CD14-positive monocyte (primary cell): Measurements from ENCODE around the gene PEX11A. TPM values are rescaled to one million over a fixed set of nuclear protein-coding genes. Genes with fewer than 3 reads are reported as not detected.

Source experiments
- DNase-seq, 3 donors: peaks; one replicate each; pipeline ENCODE4 v3.0.0-alpha.2; 2011 to 2022
- H2AFZ ChIP-seq: 2 replicates; pipeline ENCODE4 v1.6.0; 2012; ENCODE audit warnings: mild to moderate bottlenecking, low read depth, low read length, inconsistent platforms; ENCODE audit not compliant: insufficient read depth, poor library complexity, severe bottlenecking
- H3K27ac ChIP-seq, 2 donors: 1 replicate in 1 of 2; 2 replicates in 1 of 2; pipeline ENCODE4 v1.5.1; 2012 to 2013; ENCODE audit warnings: low read length in 2 of 2, control low read depth in 1 of 2, inconsistent platforms in 1 of 2, low read depth in 1 of 2, mild to moderate bottlenecking in 1 of 2
- H3K27me3 ChIP-seq, 2 donors: one replicate each; pipeline versions ENCODE4 v1.6.0 to v1.6.1; 2011 to 2013; ENCODE audit warnings: low read length in 2 of 2; ENCODE audit not compliant: control insufficient read depth in 2 of 2, insufficient read depth in 2 of 2
- H3K36me3 ChIP-seq, 2 donors: replicated peaks in 1 of 2; 1 replicate in 1 of 2; 2 replicates in 1 of 2; pipeline versions ENCODE4 v1.5.1 to v1.6.1; 2012 to 2013; ENCODE audit warnings: low read length in 2 of 2, control low read depth in 1 of 2, inconsistent platforms in 1 of 2, mild to moderate bottlenecking in 1 of 2; ENCODE audit not compliant: insufficient read depth in 2 of 2, control insufficient read depth in 1 of 2
- H3K4me1 ChIP-seq, 2 donors: 1 replicate in 1 of 2; 2 replicates in 1 of 2; pipeline versions ENCODE4 v1.5.1 to v1.6.1; 2012 to 2013; ENCODE audit warnings: low read length in 2 of 2, control low read depth in 1 of 2, inconsistent platforms in 1 of 2, mild to moderate bottlenecking in 1 of 2, moderate library complexity in 1 of 2; ENCODE audit not compliant: insufficient read depth in 2 of 2, control insufficient read depth in 1 of 2
- H3K4me2 ChIP-seq: replicated peaks from 2 replicates; pipeline ENCODE3; 2012; ENCODE audit warnings: low read length, moderate library complexity, mild to moderate bottlenecking; ENCODE audit not compliant: poor library complexity, severe bottlenecking; ENCODE audit errors: extremely low read depth
- H3K4me3 ChIP-seq, 3 experiments: fragments of 200-600 bp in 1 of 3; sonication (generic) in 1 of 3; replicated peaks in 1 of 3; 1 replicate in 2 of 3; 2 replicates in 1 of 3; pipeline ENCODE4 v1.5.1; 2011 to 2013; ENCODE audit warnings: low read length in 3 of 3, mild to moderate bottlenecking in 3 of 3, control low read depth in 2 of 3, low read depth in 2 of 3, inconsistent platforms in 1 of 3, moderate library complexity in 1 of 3
- H3K79me2 ChIP-seq: 2 replicates; pipeline ENCODE4 v1.6.0; 2012; ENCODE audit warnings: mild to moderate bottlenecking, control low read depth, inconsistent platforms, low read length, moderate library complexity; ENCODE audit not compliant: insufficient read depth
- H3K9ac ChIP-seq: 2 replicates; pipeline ENCODE4 v1.6.0; 2017; ENCODE audit warnings: low read length, mild to moderate bottlenecking; ENCODE audit not compliant: insufficient read depth, poor library complexity, severe bottlenecking
- H3K9me3 ChIP-seq, 2 donors: replicated peaks in 1 of 2; 1 replicate in 1 of 2; 2 replicates in 1 of 2; pipeline versions ENCODE4 v1.5.1 to v1.6.1; 2012 to 2013; ENCODE audit warnings: low read length in 2 of 2, control low read depth in 1 of 2; ENCODE audit not compliant: control insufficient read depth in 1 of 2, insufficient read depth in 1 of 2
- H4K20me1 ChIP-seq: 2 replicates; pipeline ENCODE4 v1.6.0; 2012; ENCODE audit warnings: mild to moderate bottlenecking, low read length, control low read depth, moderate library complexity; ENCODE audit not compliant: insufficient read depth
- H3K27ac Mint-ChIP-seq, 7 donors: one replicate each; pipeline ENCODE4 v1.8.0; 2020; ENCODE audit warnings: mild to moderate bottlenecking in 7 of 7, mixed read lengths in 7 of 7, moderate library complexity in 6 of 7, inconsistent platforms in 2 of 7
- H3K27me3 Mint-ChIP-seq, 3 donors: one replicate each; pipeline ENCODE4 v1.8.0; 2021 to 2022; ENCODE audit warnings: low read depth in 3 of 3, mild to moderate bottlenecking in 3 of 3, mixed read lengths in 3 of 3, moderate library complexity in 3 of 3, inconsistent platforms in 1 of 3
- H3K36me3 Mint-ChIP-seq, 2 donors: one replicate each; pipeline ENCODE4 v1.8.0; 2020; ENCODE audit warnings: mixed read lengths in 2 of 2, inconsistent platforms in 1 of 2, mild to moderate bottlenecking in 1 of 2
- H3K4me1 Mint-ChIP-seq: one replicate; pipeline ENCODE4 v1.8.0; 2020; ENCODE audit warnings: mild to moderate bottlenecking, mixed read lengths
- H3K4me3 Mint-ChIP-seq, 2 donors: one replicate each; pipeline ENCODE4 v1.8.0; 2020; ENCODE audit warnings: mild to moderate bottlenecking in 2 of 2, mixed read lengths in 2 of 2, moderate library complexity in 1 of 2
- H3K9me3 Mint-ChIP-seq, 7 donors: one replicate each; pipeline ENCODE4 v1.8.0; 2020 to 2022; ENCODE audit warnings: mixed read lengths in 7 of 7, mild to moderate bottlenecking in 6 of 7, moderate library complexity in 6 of 7, inconsistent platforms in 2 of 7
- CTCF ChIP-seq: fragments of 200-600 bp; IDR thresholded peaks from one replicate; pipeline ENCODE4 v1.8.0; 2022; ENCODE audit warnings: antibody characterized with exemption, mild to moderate bottlenecking
- WGBS: methylation state at CpG from one replicate; pipeline ENCODE4 v1.1.5; 2013; ENCODE audit warnings: missing lambda C conversion rate; ENCODE audit not compliant: insufficient coverage; 5-methylcytosine and 5-hydroxymethylcytosine counted together
- intact Hi-C, 2 donors: fragments of 100-400 bp; cut with micrococcal nuclease; formaldehyde crosslinking; loops; one replicate each; pipeline versions ENCODE4 v1.15.0 to v1.15.1; 2023
- polyA plus RNA-seq, 3 donors: library from polyadenylated mRNA; depleted of rRNA in 1 of 3; unstranded in 2 of 3; stranded (reverse) in 1 of 3; fragments of 300-500 nt in 2 of 3; fragments of >200 nt in 1 of 3; fragmentation: Illumina TruSeq in 2 of 3; gene quantifications; 1 replicate in 2 of 3; 2 replicates in 1 of 3; pipeline ENCODE4 v1.2.3, GENCODE V29; 2012 to 2021

PEX11A gene
- polyA plus RNA-seq, 3 donors, result 0.72 to 0.84 (median 0.75) TPM

GRCh38 chr15:89662893-89663626, 27.5 kb downstream of the PEX11A start:
- H3K4me3 ChIP-seq, result no peak overlapping the region
- no peak for TF ChIP-seq CTCF
- H3K79me2 ChIP-seq, result no peaks in the 10 kb centered on the region
- H3K4me1 Mint-ChIP-seq, result peaks cover 13% of the 10 kb centered on the region
- H3K27me3 Mint-ChIP-seq, result peaks cover 12 to 25% (median 25%) of the 10 kb centered on the region in 3 donors
- H3K27ac Mint-ChIP-seq, result peak overlapping the region in 1 of 7 donors; percentile 68
- intact Hi-C loops, result no loop called here
- H3K36me3 Mint-ChIP-seq, result peaks cover 0 to 3% of the 10 kb centered on the region in 2 donors
- peaks cover 5 to 19% of the 10 kb centered on the region in 2 donors for H3K27me3 ChIP-seq
- peaks cover 6% of the 10 kb centered on the region in 2 donors for H3K4me1 ChIP-seq
- WGBS, result 41% methylated on average over 9 of the region's 11 CpGs
- no peak overlapping the region for H3K4me3 Mint-ChIP-seq
- H3K36me3 ChIP-seq, result no peaks in the 10 kb centered on the region
- H3K9ac ChIP-seq, result no peak overlapping the region
- H3K4me2 ChIP-seq, result no peak overlapping the region
- H3K9me3 Mint-ChIP-seq, result peaks cover 0 to 3% (median 0%) of the 10 kb centered on the region in 7 donors
- H3K9me3 ChIP-seq, result no peaks in the 10 kb centered on the region
- no peak for DNase-seq
- no peak overlapping the region for H2AFZ ChIP-seq
- no peak overlapping the region for H3K27ac ChIP-seq
- H4K20me1 ChIP-seq, result no peaks in the 10 kb centered on the region

- peaks cover 19 to 28% of the 10 kb centered on the region in 2 donors for H3K27me3 ChIP-seq
- no CpG with 5 or more reads among the region's 2 CpGs for whole genome bisulfite sequencing
- peaks cover 0 to 3% (median 2%) of the 10 kb centered on the region in 7 donors for H3K9me3 Mint-ChIP-seq
- H3K27ac Mint-ChIP-seq, result no peak overlapping the region
- intact Hi-C loops, result no loop called here
- no peak overlapping the region for H3K4me3 Mint-ChIP-seq
- no peak for TF ChIP-seq CTCF
- H3K4me3 ChIP-seq, result no peak overlapping the region
- H3K36me3 ChIP-seq, result no peaks in the 10 kb centered on the region
- no peak overlapping the region for H3K4me2 ChIP-seq
- H3K27ac ChIP-seq, result no peak overlapping the region
- peaks cover 6 to 10% of the 10 kb centered on the region in 2 donors for H3K36me3 Mint-ChIP-seq
- H3K4me1 Mint-ChIP-seq, result peaks cover 16% of the 10 kb centered on the region
- H3K9me3 ChIP-seq, result no peaks in the 10 kb centered on the region
- no peaks in the 10 kb centered on the region for H3K79me2 ChIP-seq
- H3K9ac ChIP-seq, result no peak overlapping the region
- peaks cover 15 to 37% (median 33%) of the 10 kb centered on the region in 3 donors for H3K27me3 Mint-ChIP-seq
- no peaks in the 10 kb centered on the region for H4K20me1 ChIP-seq
- DNase-seq, result no peak
- H3K4me1 ChIP-seq, result peaks cover 2 to 9% of the 10 kb centered on the region in 2 donors
- no peak overlapping the region for H2AFZ ChIP-seq
Observed at GRCh38 chr15:89660556-89660955, 30.0 kb downstream of the PEX11A start.
